ENCODE measurements around the gene MS4A15. TPM values are rescaled to one million over a fixed set of nuclear protein-coding genes. Genes with fewer than 3 reads are reported as not detected.

Gene MS4A15
- total RNA-seq, 1 donor from 2014 or later, result not detected

- Mint-ChIP-seq H3K27ac (ENCODE audit: unreplicated experiment) (no peak overlapping the region), H3K4me1 (ENCODE audit: low read depth, unreplicated experiment) (peaks cover 24% of the 10 kb centered on the region), H3K4me3 (ENCODE audit: unreplicated experiment) (no peak overlapping the region), H3K9me3 (ENCODE audit: unreplicated experiment) (peaks cover 21% of the 10 kb centered on the region), H3K36me3 (ENCODE audit: low read depth, unreplicated experiment) (peaks cover 4% of the 10 kb centered on the region), H3K27me3 (ENCODE audit: low read depth, unreplicated experiment) (peaks cover 25% of the 10 kb centered on the region)
- Histone ChIP-seq H3K79me2 (ENCODE audit: insufficient read depth, low read length) (no peaks in the 10 kb centered on the region), H3K9me3 (ENCODE audit: insufficient read depth, low read depth, low read length) (peaks cover 12% of the 10 kb centered on the region), H3K4me2 (ENCODE audit: low read length) (no peak overlapping the region), H3K36me3 (ENCODE audit: insufficient read depth, low read length) (no peaks in the 10 kb centered on the region), H3K9ac (ENCODE audit: low read length) (no peak overlapping the region), H2AFZ (ENCODE audit: low read depth, low read length) (no peak overlapping the region), H3K4me3 (ENCODE audit: insufficient read depth, low read depth, low read length) (no peak overlapping the region), H4K20me1 (ENCODE audit: insufficient read depth, low read length) (no peaks in the 10 kb centered on the region), H3K27ac (ENCODE audit: low read depth, low read length) (no peak overlapping the region), H3K4me1 (ENCODE audit: insufficient read depth, low read length) (peaks cover 19% of the 10 kb centered on the region), H3K27me3 (ENCODE audit: insufficient read depth, low read length) (no peaks in the 10 kb centered on the region)
- no peak for FAIRE-seq
- TF ChIP-seq CTCF (IDR thresholded peaks at IDR 0.05; ENCODE audit: insufficient read depth, low read depth, low read length) (no peak), EZH2 (IDR thresholded peaks at IDR 0.05; ENCODE audit: insufficient read depth, low read length) (no peak)
- DNase-seq (ENCODE audit: low read depth), result no peak
Observed at GRCh38 chr11:60788401-60789125, 31.9 kb downstream of the MS4A15 start.

- TF ChIP-seq EZH2 (IDR thresholded peaks at IDR 0.05; ENCODE audit: insufficient read depth, low read length), result no peak
- no peak for TF ChIP-seq CTCF (IDR thresholded peaks at IDR 0.05; ENCODE audit: insufficient read depth, low read depth, low read length)
- no peak overlapping the region for H2AFZ ChIP-seq (ENCODE audit: low read depth, low read length)
Observed at GRCh38 chr11:60790726-60791125, 34.1 kb downstream of the MS4A15 start.

More at GRCh38 chr11:60790726-60791125, 34.1 kb downstream of the MS4A15 start:
- Histone ChIP-seq H3K9me3 (ENCODE audit: insufficient read depth, low read depth, low read length) (peaks cover 12% of the 10 kb centered on the region), H3K4me3 (ENCODE audit: insufficient read depth, low read depth, low read length) (no peak overlapping the region), H3K36me3 (ENCODE audit: insufficient read depth, low read length) (no peaks in the 10 kb centered on the region), H3K4me1 (ENCODE audit: insufficient read depth, low read length) (peaks cover 19% of the 10 kb centered on the region), H3K4me2 (ENCODE audit: low read length) (no peak overlapping the region), H3K27ac (ENCODE audit: low read depth, low read length) (no peak overlapping the region), H4K20me1 (ENCODE audit: insufficient read depth, low read length) (no peaks in the 10 kb centered on the region), H3K79me2 (ENCODE audit: insufficient read depth, low read length) (no peaks in the 10 kb centered on the region), H3K9ac (ENCODE audit: low read length) (no peak overlapping the region), H3K27me3 (ENCODE audit: insufficient read depth, low read length) (no peaks in the 10 kb centered on the region)
- DNase-seq (ENCODE audit: low read depth) (no peak), FAIRE-seq (no peak)
- peaks cover 33% of the 10 kb centered on the region for H3K27me3 Mint-ChIP-seq (ENCODE audit: low read depth, unreplicated experiment)
- H3K36me3 Mint-ChIP-seq (ENCODE audit: low read depth, unreplicated experiment), result peaks cover 4% of the 10 kb centered on the region
- no peak overlapping the region for H3K27ac Mint-ChIP-seq (ENCODE audit: unreplicated experiment)
- H3K9me3 Mint-ChIP-seq (ENCODE audit: unreplicated experiment), result peaks cover 24% of the 10 kb centered on the region
- peaks cover 20% of the 10 kb centered on the region for H3K4me1 Mint-ChIP-seq (ENCODE audit: low read depth, unreplicated experiment)
- no peak overlapping the region for H3K4me3 Mint-ChIP-seq (ENCODE audit: unreplicated experiment)

Measured in astrocyte (in vitro differentiated cells and primary cell).